ENCODE data around the gene BNIP2.

Gene BNIP2

DNA sequence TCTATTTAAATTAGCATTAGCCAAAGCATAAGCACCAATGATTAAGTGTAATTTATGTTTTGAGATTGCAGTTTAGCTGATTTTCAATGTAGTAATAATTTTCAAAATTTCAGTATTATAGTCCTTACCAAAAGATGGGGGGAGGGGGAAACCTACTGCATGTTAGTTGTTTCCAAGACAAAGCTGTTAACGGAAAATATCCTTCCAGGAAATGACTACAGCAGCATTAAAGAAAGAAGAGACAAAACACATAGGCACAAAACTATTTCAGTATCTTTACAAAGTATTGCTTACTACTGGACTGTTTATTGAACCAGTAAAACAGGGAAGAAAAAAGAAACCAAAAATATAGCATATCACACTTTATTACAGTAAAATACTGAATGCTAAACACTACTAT is 10.5 kb downstream of the BNIP2 start:
- TF ChIP-seq, protein P1, sequence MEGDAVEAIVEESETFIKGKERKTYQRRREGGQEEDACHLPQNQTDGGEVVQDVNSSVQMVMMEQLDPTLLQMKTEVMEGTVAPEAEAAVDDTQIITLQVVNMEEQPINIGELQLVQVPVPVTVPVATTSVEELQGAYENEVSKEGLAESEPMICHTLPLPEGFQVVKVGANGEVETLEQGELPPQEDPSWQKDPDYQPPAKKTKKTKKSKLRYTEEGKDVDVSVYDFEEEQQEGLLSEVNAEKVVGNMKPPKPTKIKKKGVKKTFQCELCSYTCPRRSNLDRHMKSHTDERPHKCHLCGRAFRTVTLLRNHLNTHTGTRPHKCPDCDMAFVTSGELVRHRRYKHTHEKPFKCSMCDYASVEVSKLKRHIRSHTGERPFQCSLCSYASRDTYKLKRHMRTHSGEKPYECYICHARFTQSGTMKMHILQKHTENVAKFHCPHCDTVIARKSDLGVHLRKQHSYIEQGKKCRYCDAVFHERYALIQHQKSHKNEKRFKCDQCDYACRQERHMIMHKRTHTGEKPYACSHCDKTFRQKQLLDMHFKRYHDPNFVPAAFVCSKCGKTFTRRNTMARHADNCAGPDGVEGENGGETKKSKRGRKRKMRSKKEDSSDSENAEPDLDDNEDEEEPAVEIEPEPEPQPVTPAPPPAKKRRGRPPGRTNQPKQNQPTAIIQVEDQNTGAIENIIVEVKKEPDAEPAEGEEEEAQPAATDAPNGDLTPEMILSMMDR (IDR thresholded peaks at IDR 0.05; ENCODE audit: control insufficient read depth, extremely low read depth, insufficient read depth): no peak
- DNase-seq (ENCODE audit: low read depth): no peak
- H3K4me3 ChIP-seq (ENCODE audit: low read depth, low read length): no peak overlapping the region

GRCh38 chr15:59678172-59678571 is 10.9 kb downstream of the BNIP2 start:
- TF ChIP-seq, protein P1 (IDR thresholded peaks at IDR 0.05; ENCODE audit: control insufficient read depth, extremely low read depth, insufficient read depth): no peak
- H3K4me3 ChIP-seq (ENCODE audit: low read depth, low read length): no peak overlapping the region
- no peak for DNase-seq (ENCODE audit: low read depth)

GRCh38 chr15:59676565-59676964 is 12.6 kb downstream of the BNIP2 start:
- TF ChIP-seq, protein P1 (IDR thresholded peaks at IDR 0.05; ENCODE audit: control insufficient read depth, extremely low read depth, insufficient read depth): no peak
- H3K4me3 ChIP-seq (ENCODE audit: low read depth, low read length): no peak overlapping the region
- no peak for DNase-seq (ENCODE audit: low read depth)

- TF ChIP-seq, protein P1 (IDR thresholded peaks at IDR 0.05; ENCODE audit: control insufficient read depth, extremely low read depth, insufficient read depth): no peak
- no peak for DNase-seq (ENCODE audit: low read depth)
- no peak overlapping the region for H3K4me3 ChIP-seq (ENCODE audit: low read depth, low read length)
Measured at GRCh38 chr15:59674361-59674877, 14.7 kb downstream of the BNIP2 start.

DNA sequence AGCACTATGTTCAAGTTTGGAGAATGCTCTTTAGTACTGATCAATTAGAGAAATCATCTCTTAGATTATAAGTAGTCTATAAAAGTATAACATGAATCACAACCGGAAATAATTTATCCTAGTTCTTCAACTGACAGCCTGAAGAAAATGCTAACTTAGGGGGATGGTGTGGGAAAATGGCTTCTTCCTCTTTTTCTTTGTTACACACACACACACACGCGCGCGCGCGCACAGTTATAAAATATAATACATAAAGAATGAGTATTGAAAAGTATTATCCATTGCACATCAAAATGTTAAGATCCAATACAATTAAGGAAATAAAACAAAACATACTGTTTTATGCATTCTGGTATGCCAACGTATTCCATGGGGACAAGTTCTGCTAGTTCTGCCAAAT is 20.6 kb downstream of the BNIP2 start:
- DNase-seq (ENCODE audit: low read depth): no peak
- H3K4me3 ChIP-seq (ENCODE audit: low read depth, low read length): no peak overlapping the region
- TF ChIP-seq, protein P1 (IDR thresholded peaks at IDR 0.05; ENCODE audit: control insufficient read depth, extremely low read depth, insufficient read depth): no peak

DNA sequence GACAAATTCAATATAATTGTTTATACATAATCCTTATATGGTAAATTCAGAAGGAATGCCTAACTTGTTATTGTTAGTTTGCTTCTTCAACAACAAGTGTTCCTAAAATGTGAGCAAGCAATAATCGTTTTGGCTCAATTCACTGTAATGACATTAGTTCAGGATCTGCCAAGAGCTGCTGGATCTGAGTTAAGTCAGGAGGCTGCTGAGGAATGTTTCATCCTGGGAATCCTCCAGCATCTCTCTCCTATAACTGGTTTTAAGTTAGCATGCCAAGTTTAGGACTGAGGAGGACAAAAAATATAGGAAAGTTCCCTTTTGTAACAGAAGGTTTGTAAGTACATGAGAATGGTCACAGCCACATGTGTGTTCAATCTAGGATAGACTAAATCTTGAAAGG is 26.9 kb downstream of the BNIP2 start:
- TF ChIP-seq, protein P1 (IDR thresholded peaks at IDR 0.05; ENCODE audit: control insufficient read depth, extremely low read depth, insufficient read depth): no peak
- no peak overlapping the region for H3K4me3 ChIP-seq (ENCODE audit: low read depth, low read length)
- DNase-seq (ENCODE audit: low read depth): no peak

DNA sequence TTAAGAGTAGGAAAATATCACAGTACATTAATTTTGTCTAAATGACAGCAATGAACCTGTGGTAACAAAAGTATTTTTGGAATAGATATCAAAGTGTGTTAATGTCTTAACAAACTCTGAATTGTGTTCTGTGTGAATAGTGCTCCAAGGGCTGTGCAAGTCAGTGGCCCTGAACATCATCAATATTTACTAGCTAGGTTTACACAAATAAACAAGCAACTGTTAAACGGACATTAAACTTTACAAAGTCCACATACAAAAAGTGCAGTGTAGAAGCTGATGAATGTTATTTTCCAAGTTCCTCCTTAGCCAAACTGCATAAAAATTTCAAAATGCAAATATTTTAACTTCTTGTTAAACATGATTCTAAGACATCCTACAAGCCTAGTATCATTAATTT is 29.8 kb downstream of the BNIP2 start:
- no peak for DNase-seq (ENCODE audit: low read depth)
- TF ChIP-seq, protein P1 (IDR thresholded peaks at IDR 0.05; ENCODE audit: control insufficient read depth, extremely low read depth, insufficient read depth): no peak
- no peak overlapping the region for H3K4me3 ChIP-seq (ENCODE audit: low read depth, low read length)

Data from LNCaP clone FGC (cell line).